HG03378 (cell line): ENCODE measurements around the gene SGCA.
A peak's percentile ranks its signal among the peaks of the same experiment; 100 is the strongest.

Experiments used
- ATAC-seq: cut with Tn5 transposase; IDR thresholded peaks from one replicate; pipeline ENCODE4 v1.9.1; 2021; ENCODE audit warnings: mild to moderate bottlenecking, moderate library complexity; ENCODE audit not compliant: unreplicated experiment

Gene SGCA

DNA sequence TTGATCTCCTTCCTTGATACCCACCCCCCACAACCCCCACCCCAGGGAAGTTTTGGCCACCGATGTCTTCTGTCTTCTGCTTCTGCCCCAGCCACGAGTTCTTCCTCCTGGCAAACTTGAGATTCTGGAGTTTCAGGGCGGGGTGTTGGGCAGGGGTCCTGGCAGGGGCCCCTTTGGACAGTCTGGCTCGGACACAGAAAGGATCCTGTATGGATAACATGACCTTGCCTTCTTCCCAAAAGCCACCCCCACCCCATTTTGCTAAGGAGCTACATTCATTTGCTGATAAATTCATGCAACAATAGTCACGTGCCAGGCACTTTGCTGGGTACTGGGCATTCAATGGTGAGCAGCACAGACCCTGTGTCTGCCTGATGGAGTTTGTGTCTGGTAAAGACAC is 41.5 kb downstream of the SGCA start:
- no peak for ATAC-seq

DNA sequence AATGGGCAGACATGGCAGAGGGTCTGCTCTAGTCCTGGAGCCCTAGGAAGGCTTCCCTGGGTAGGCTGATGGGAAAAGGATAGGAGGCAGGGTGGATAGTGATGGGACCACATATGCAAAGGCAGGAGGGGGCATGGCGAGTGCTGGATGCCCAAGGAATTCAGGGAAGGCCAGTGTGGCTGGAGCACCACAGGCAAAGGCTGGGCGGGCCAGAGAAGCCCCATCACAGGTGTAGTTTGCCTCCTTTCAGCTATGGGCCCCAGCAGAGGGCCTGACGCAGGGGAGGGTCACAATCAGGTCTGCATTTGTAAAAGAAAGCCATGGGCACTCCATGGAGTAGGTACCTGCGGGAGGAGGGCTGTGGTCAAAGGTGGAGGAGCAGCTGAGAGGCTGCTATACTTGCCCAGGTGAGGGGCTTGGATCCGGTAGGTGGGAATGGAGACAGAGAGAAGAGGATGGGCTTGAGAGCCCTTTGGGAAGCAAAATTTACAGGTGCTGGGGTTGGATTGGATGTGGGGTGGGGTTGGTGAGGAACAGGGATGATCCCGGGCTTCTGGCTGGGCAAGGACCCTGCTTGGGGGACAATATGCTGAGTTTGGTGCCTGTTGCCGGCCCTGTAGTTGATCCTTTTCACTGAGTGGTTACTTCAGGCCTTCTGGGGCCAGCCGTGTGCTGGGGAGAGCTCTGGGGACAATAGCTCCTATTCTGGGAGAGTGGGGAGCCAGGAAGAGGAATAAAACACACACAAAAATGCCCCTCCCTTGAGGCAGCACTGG is 42.2 kb downstream of the SGCA start:
- no peak for ATAC-seq

DNA sequence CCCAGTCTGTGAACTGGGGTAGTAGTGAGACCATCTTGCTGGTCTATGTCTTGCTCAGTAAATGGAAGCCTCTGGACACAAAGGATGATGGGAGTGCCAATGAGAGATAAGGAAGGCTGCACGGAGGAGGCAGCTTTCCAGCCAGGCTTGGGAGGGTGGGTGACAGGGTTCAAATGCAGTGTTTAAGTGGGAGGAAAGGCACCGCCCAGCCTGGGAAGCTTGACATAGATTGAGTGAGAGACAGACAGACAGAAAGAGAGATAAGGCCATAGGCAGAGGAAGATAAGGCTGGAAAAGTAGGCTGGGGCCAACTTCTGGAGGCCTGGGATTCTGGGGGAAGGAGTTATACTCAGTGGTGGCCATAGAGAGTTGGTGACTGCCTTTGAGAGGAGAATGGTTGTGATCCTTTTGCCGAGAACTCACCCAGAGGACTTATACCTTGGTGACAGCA is 42.8 kb downstream of the SGCA start:
- ATAC-seq: no peak

DNA sequence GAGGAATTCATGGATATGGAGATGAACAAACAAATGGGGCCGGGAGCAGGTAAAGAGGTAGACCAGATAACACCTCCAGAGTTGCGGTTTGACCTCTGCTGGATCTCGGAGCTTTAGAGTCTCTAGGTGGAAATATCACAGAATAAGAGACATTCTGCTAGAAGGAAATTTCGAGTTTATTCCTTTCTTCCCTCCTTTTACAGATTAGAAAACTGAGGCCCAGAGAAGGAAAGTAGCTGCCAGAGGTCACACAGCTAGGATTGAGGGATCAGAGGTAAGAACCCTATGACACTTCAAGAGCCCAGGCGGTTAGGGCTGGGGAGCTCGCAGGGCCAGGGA is 43.3 kb downstream of the SGCA start:
- ATAC-seq: no peak

DNA sequence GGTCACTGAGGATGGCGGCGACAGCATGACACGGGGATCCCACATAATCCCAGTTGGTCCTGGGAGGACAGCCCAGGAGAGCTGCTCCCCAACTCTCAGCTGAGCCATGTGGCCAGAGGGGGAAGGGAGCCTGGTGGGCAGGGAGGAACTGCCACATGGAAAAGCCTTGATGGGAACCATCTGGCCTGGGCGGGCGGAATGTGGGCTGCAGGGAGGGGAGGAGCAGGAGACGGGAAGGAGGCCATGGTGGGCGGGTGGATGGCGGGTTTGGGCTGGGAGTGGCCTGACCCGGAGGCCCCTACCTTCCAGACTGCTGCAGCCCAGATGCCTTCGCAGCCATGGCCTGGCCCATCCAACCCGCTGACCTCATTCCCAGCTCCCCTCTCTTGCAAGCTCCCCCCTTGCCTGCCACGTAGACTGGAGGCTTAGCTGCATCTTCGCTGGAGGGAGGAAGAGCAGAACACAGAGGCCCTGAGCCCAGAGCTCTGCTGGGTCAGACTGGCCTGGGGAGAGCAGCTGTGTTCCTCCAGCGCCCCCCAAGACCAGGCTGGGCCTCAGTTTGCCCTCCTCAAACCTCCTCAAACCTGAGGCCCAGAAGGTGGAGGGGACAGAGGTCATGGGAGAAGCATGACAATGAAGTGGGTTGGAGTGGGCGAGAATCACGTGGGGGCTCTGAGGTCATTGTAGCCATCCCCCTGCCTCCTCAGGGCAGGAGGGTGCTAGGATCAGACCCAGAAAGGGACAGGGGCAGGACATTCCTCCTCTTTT is 43.9 kb downstream of the SGCA start:
- ATAC-seq: no peak

DNA sequence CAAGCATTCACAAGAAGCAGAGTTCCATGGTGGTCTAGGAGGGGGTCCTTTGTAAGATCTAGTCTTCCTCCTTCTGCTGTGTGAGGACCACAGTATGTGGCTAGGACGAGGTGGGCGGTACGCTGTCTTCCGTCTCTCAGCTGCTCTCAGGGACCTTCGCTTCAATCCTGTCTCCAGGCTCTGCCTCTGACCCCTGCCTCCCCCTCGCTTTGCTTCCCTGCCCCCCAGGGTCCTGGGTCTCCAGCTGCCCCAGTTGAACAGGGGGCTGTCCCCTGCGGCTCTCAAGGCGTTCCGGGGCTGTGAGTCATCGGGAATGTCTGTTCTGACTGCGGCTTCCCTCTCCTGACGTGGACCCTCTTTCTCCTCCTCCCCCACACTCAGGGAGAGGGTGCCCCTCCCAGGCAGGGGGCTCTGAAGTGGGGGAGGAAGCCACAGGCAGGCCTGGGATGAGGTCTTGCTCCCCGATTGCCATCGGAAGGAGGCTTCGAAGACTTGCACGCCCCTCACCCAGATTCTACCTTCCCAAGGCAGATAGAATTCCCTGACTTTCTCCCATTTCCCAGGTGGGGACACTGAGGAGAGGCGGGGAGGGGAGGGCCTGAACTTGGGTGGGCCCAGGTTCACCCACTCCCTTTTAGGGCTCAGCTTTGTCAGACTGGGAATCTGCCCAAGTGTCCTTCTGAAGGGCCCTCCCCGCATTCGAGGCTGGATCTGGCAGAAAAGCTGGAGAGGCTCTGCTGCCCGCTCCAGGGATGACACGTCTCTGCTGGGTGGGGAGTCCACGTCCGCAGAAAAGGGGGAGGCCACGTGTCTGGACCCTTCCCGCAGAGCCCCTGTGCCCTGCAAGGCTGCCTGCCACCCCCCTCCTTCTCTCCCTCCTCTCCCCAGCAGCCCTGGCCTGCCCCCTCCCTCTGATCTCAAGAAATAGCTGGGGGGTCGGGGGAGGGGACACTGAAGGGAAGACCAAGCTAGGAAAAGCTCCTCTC is 44.7 kb downstream of the SGCA start:
- ATAC-seq: no peak

DNA sequence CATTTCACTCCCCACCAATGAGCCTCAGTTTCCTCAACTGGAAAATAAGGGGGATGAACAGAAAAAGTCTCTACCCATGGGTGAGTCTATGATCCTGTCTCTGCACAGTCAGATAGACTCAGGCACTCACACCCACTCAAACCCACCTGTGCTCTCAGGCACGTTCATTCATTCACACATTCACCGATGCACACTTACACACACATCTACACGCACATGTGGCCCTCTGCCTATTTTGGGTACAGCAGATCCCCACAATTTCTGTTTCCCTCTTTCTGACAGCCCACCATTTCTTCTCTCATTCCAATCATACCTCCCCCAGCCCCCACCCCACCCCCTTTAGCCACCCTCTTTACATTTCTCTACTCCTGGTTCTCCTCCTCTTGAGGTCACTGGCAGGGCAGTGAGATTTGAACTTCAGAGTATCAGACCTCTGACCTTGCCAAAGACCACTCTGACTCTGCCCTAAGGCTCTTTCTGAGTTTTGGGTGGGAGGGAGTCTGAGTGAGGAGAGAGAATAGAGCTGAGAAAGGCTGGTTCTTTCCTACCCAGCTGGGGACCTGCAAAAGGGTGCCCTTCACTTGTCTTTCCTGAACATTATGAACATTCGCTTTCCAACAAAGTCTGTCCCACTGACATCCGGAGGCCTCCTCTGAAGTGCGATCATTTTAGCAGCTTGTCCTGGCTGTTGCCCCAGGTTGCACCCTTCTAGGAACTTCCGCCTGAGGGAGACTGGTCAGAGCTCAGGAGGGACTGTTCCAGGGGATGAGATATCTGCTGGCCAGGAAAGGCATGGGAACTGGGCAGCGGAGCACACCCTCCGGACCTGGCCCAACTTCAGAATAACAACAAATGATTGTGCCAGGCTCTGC is 45.7 kb downstream of the SGCA start:
- ATAC-seq: no peak

DNA sequence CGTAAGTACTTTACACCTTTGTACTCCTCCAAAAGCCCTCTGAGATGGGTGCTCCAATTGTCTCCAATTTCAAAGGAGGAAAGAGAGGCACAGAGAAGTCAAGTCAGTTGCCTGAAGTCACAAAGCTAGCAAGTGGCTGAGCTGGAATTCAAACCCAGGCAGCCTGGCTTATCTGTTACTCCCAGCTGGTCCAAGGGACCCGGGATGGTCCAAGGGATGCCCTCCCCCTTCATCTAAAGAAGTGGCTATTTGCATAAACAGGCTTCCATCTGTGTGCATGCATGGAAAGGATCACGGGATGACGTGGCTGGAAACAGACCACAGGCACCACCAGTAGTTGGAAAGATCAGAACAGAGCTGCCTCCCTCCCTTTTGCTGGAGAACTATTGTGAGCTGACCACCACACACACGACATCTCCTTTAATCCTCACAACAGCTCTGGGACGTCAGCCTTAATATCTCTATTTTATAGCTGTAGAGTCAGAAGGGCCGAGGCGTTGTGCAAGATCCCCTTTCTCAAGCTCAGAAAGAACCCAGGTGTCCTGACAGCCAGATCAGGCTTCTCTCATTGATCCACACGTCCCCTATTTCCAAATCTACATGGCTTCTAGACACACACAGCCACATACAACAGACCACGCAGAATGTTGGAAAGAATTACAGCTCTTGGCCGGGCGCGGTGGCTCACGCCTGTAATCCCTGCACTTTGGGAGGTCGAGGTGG is 46.5 kb downstream of the SGCA start:
- no peak for ATAC-seq

DNA sequence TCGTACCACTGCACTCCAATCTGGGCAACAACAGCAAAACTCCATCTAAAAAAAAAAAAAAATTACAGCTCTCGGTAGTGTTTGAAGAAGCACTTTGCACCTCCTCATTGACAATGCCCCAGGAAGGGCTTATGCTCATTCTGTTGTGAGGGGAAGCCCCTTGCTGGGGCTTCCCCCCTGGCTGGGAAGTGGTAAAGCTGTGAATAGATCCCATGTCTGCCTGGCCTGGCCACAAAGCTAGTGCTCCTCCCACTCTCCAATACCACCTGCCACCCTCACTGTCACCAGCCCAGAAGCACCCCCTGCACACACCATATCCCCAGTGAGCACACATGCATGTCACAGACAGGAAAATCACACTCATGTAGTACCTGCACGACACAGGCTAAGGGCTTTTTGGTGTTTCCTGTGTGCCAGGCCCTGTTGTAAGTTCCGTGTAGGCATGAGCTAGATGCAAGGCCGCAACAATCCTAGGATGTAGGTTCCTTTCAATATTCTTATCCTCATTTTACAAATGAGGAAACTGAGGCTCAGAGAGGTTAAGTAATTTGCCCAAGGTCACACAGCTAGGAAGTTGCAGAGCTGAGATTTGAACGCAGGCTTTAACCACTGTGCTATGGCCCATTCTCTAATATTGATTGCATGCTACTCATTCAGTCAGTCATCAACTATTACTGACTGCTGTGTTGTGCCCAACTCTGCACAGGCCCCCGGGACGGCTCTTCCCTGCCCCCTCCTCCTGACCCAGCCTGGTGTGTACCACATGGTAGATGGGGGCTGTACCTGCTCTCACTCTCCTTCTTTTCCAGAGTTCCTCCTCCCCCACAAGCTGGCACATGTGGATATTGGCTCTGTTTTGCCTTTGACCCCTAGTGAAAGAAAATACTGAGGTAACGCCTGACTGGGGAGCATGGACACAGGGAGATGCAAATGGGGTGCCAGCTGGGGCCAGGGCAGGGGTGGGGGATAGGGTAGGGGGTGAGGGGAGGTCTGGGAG is 47.5 kb downstream of the SGCA start:
- peak; percentile 88 for ATAC-seq

DNA sequence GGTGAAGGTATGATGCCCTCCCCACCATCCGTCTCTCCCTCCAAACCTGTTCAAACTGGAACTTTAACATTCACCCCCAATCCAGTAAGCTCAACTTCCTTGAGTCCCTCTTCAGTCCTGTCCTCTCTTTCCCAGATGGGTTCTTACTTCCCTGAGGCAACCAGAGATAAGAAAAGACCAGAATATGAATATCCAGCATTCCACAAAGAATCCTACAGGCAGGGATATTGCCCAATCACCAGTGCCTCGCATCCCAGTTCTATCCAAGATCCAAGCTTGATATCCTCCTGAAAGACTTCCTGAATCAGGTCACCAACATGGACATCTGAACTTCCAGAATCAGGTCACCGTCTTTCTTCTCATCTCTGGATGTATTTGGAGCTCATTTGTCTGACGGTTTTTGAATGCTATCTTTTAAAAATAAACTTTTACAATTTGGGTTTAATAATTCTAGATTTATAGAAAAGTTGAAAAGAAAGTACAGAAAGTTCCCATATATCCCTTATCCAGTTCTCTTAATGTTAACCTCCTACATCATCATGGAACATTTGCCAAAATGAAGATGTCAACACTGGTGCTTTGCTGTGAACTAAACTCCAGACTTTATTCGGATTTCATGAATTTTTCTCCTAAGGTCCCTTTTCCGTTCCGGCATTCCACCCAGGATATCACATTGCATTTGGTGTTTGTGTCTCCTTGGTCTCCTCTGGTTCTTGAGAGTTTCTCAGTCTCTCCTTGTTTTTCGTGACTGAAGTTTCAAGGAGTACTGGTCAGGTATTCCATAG is 49.4 kb downstream of the SGCA start:
- ATAC-seq: no peak

DNA sequence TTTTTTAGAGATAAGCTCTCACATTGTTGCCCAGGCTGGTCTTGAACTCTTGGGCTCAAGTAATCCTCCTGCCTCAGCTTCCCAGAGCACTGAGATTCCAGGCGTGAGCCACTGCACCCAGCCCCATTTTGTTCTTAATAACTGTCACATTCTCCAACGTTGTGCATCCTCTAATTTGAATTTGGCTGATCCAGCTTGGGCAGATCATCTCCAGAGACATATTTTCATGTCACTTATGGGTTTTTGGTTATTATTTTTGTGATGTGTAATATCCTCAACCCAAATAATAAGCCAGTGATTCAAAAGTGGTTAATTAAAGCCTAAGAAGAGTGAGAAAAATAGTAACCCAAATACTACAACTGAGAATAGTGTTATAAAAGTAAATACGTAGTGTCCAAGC is 51.8 kb downstream of the SGCA start:
- no peak for ATAC-seq

DNA sequence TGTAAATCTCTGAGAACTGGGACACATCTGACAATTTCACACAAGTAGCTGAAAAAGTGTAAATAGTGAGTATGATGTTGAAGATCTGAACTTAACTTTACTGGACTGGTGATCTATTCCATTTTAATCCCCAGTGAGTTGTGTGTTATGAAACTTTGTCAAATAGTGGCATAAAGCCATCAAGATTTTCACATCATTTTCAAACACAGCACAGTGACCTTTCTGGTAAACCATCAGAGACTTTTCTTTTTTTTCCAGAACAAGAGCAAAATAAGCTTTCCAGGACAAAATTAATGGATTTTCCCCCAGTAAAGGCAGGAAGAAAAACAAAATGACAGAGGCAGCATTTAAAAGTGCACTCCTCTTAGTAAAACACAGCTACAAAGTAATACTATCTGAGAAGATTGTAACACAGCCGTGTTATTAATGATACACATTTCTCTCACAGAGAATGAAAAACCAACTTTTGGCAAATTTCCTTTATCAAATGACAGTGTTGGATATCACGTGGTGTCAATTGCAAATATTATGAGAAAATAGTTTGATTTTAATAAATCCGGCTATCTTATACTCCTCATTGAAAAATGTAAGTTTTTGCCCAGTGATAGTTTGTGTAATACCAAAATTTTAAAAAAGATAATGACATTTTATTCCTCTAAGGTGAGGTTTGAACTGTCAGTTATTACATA is 52.4 kb downstream of the SGCA start:
- ATAC-seq: no peak

DNA sequence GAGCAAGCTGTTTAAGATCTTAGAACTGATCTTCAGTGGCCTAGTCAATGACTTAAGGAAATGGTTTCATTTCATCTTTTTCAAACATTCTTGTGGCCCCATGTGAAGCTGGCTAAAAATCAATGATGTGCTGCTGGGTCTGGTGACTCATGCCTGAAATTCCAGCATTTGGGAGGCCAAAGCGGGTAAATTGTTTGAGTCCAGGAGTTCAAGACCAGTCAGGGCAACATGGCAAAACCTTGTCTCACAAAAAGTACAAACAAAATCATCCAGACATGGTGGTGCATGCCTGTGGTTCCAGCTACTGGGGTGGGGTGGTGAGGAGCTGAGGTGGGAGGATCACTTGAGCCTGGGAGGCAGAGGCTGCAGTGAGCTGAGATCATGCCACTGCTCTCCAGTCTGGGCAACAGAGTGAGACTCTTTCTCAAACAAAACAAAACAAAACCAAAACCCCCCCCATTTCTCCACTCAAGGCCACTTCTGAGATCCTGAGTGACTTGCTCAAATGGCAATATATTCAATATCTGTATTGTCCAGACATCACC is 53.0 kb downstream of the SGCA start:
- ATAC-seq: no peak

DNA sequence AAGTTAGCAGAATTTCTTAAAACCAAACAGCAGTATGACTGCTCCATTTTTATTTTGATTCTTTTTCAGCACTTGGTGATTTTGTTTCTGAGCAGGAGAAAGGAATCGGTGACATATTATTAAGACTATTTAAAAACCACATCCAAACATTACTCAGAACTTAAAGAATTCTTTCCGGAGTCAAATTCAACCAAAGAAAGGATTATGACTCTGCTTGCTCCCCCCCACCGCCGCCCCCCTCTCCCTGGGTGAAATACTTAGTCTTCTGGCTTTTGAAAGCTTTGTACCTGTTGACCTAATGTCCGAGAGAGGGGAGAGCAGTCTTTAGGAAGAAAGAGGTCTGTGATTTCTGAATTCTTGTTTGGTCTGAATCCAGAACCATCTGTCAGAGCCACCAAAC is 53.5 kb downstream of the SGCA start:
- ATAC-seq: no peak

DNA sequence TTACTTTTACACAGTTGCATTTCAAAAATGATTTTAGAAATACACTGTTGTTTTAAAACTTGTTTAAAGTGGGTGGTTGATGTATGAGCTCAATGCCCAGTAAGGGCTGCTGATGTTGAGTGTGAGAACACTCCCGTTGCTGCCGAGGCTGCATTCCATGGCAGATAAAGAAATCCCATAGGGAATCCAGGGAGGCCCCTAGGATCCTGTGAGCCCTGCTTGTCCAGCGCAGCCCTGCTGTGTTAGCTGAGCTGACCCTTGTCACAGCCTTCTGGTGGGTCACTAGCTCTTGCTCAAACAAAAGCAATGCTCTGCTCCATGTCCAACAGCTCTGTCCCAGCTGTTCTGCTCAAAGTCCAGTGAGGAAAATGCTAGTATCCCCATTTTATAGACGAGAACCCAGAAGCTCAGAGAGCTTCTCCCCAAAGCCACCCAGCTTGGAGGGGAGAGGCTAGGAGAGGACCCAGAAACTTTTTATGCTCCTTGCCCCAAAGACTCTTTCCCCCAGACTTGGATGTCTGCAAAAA is 54.2 kb downstream of the SGCA start:
- ATAC-seq: no peak

DNA sequence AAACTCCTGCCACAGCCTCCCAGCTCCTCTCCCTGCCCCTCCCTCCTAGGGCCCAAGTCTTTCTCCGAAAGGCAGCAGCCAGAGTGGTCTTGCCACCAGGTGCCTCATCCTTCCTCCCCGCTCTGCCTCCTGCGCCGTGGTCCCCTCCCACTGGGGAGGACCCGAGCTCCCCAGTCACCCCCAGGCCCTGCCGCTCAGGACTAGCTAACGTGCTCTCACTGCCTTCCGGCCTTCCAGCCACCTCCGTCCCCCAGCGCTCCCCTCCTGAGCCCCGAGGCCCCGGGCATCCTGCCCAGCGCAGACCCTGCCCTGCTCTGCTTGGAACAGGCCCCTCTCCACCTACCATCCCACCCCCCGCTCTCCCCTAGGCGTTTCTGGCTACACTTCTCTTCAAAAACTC is 55.0 kb downstream of the SGCA start:
- no peak for ATAC-seq
